Gastroesophageal sphincter (tissue), 4 donors: ENCODE measurements around the gene CTNNA3. TPM values are rescaled to one million over a fixed set of nuclear protein-coding genes. Genes with fewer than 3 reads are reported as not detected.

Source experiments
- ATAC-seq: fragments of 150-250 bp; one replicate; pipeline ENCODE4 v1.9.1; 2016; ENCODE audit warnings: mild to moderate bottlenecking, moderate library complexity
- H3K27ac ChIP-seq, 4 donors: fragments of 200-600 bp; sonication (generic) in 3 of 4; 1 replicate in 3 of 4; 2 replicates in 1 of 4; pipeline ENCODE4 v1.5.1; 2016 to 2019
- H3K27me3 ChIP-seq: fragments of 200-600 bp; sonication (generic); one replicate; pipeline ENCODE4 v1.5.1; 2019
- H3K36me3 ChIP-seq, 2 donors: fragments of 200-600 bp; sonication (generic); one replicate each; pipeline ENCODE4 v1.5.1; 2019; ENCODE audit warnings: control low read depth in 1 of 2
- H3K4me1 ChIP-seq, 3 donors: fragments of 200-600 bp; sonication (generic); 1 replicate in 2 of 3; 2 replicates in 1 of 3; pipeline ENCODE4 v1.5.1; 2016 to 2019; ENCODE audit warnings: control low read depth in 2 of 3
- H3K4me3 ChIP-seq, 2 donors: fragments of 200-600 bp; sonication (generic); one replicate each; pipeline ENCODE4 v1.5.1; 2019; ENCODE audit warnings: mild to moderate bottlenecking in 1 of 2, moderate library complexity in 1 of 2
- H3K9me3 ChIP-seq, 3 donors: fragments of 200-600 bp; sonication (generic); one replicate each; pipeline ENCODE4 v1.5.1; 2017 to 2019; ENCODE audit warnings: control low read depth in 2 of 3
- CTCF ChIP-seq, 4 experiments: fragments of 200-600 bp in 2 of 4; fragments of 450-650 bp in 2 of 4; sonication (generic) in 1 of 4; IDR thresholded peaks; one replicate each; pipeline ENCODE4 v1.5.1; 2017 to 2019; ENCODE audit warnings: antibody characterized with exemption in 4 of 4, mild to moderate bottlenecking in 2 of 4, moderate library complexity in 2 of 4
- EP300 ChIP-seq: sonication (generic); formaldehyde crosslinking; IDR thresholded peaks from one replicate; pipeline ENCODE4 v1.6.1; 2017; ENCODE audit warnings: antibody characterized with exemption, mild to moderate bottlenecking
- POLR2A ChIP-seq, 2 donors: fragments of 450-650 bp; IDR thresholded peaks; one replicate each; pipeline ENCODE4 v1.6.1; 2017; ENCODE audit warnings: antibody characterized with exemption in 2 of 2, mild to moderate bottlenecking in 2 of 2, moderate library complexity in 1 of 2
- POLR2AphosphoS5 ChIP-seq: sonication (generic); formaldehyde crosslinking; IDR thresholded peaks from one replicate; pipeline ENCODE4 v1.6.1; 2017; ENCODE audit warnings: antibody characterized with exemption
- WGBS, 2 donors: methylation state at CpG; one replicate each; pipeline ENCODE4 v1.1.5; 2018; ENCODE audit warnings: low coverage in 1 of 2; 5-methylcytosine and 5-hydroxymethylcytosine counted together
- total RNA-seq, 4 donors: library from RNA; depleted of rRNA; stranded (reverse); fragments of >200 nt; gene quantifications; one replicate each; pipeline ENCODE4 v1.1.0, GENCODE V29; 2016

The CTNNA3 gene
- total RNA-seq, 4 donors from 2014 or later, result 5.1 to 22.0 (median 13.8) TPM

DNA sequence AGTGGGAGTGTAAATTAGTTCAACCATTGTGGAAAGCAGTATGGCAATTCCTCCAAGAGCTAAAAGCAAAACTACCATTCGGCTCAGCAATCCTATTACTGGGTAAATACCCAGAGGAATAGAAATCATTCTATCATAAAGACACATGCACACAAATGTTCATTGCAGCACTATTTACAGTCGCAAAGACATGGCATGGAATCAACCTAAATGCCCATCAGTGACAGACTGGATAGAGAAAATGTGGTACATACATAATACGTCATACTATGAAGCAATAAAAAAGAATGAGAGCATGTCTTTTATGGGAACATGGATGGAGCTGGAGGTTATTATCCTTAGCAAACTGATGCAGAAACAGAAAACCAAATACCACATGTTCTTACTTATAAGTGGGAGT lies 1646.7 kb downstream of the CTNNA3 start:
- no peaks in the 10 kb centered on the region for H3K36me3 ChIP-seq
- no peak overlapping the region for H3K4me3 ChIP-seq
- H3K27me3 ChIP-seq, result no peaks in the 10 kb centered on the region
- no peak for ATAC-seq
- no peak overlapping the region for H3K27ac ChIP-seq
- 85 to 86% methylated on average over 1 to 3 of the region's 3 CpGs for WGBS, 2 donors
- H3K9me3 ChIP-seq, result peaks cover 0 to 30% (median 0%) of the 10 kb centered on the region in 3 donors
- TF ChIP-seq CTCF (IDR thresholded peaks at IDR 0.05), result no peak
- no peak for TF ChIP-seq POLR2AphosphoS5
- TF ChIP-seq EP300, result no peak
- TF ChIP-seq POLR2A (IDR thresholded peaks at IDR 0.05), result no peak
- no peaks in the 10 kb centered on the region for H3K4me1 ChIP-seq

GRCh38 chr10:66045859-66046258 lies 1650.1 kb downstream of the CTNNA3 start:
- no peak for ATAC-seq
- H3K4me3 ChIP-seq, result no peak overlapping the region
- H3K4me1 ChIP-seq, result no peaks in the 10 kb centered on the region
- TF ChIP-seq EP300, result no peak
- no peak for TF ChIP-seq POLR2AphosphoS5
- TF ChIP-seq POLR2A (IDR thresholded peaks at IDR 0.05), result no peak
- TF ChIP-seq CTCF (IDR thresholded peaks at IDR 0.05), result no peak
- no peak overlapping the region for H3K27ac ChIP-seq
- no peaks in the 10 kb centered on the region for H3K36me3 ChIP-seq
- peaks cover 0 to 29% (median 0%) of the 10 kb centered on the region in 3 donors for H3K9me3 ChIP-seq
- H3K27me3 ChIP-seq, result no peaks in the 10 kb centered on the region
- 67% methylated on average over 1 of the region's 1 CpG; no CpG with 5 or more reads in 1 of the 2 donors for WGBS, 2 donors

- peaks cover 0 to 9% (median 0%) of the 10 kb centered on the region in 3 donors for H3K9me3 ChIP-seq
- TF ChIP-seq CTCF (IDR thresholded peaks at IDR 0.05) (no peak), POLR2A (IDR thresholded peaks at IDR 0.05) (no peak), EP300 (no peak), POLR2AphosphoS5 (no peak)
- no peak overlapping the region for H3K4me3 ChIP-seq
- ATAC-seq, result no peak
- H3K4me1 ChIP-seq, result no peaks in the 10 kb centered on the region
- 63 to 68% methylated on average over 3 of the region's 3 CpGs for WGBS, 2 donors
- H3K27ac ChIP-seq, result no peak overlapping the region
- no peaks in the 10 kb centered on the region for H3K36me3 ChIP-seq
- no peaks in the 10 kb centered on the region for H3K27me3 ChIP-seq
Measured at GRCh38 chr10:66041771-66042170, 1654.2 kb downstream of the CTNNA3 start.

GRCh38 chr10:66038623-66039022 lies 1657.4 kb downstream of the CTNNA3 start:
- H3K27me3 ChIP-seq, result no peaks in the 10 kb centered on the region
- H3K9me3 ChIP-seq, result no peaks in the 10 kb centered on the region
- no peak overlapping the region for H3K4me3 ChIP-seq
- H3K36me3 ChIP-seq, result no peaks in the 10 kb centered on the region
- H3K4me1 ChIP-seq, result no peaks in the 10 kb centered on the region
- WGBS, 2 donors, result 57% methylated on average over 1 of the region's 1 CpG; no CpG with 5 or more reads in 1 of the 2 donors
- ATAC-seq, result no peak
- no peak overlapping the region for H3K27ac ChIP-seq
- TF ChIP-seq POLR2A (IDR thresholded peaks at IDR 0.05), result no peak
- TF ChIP-seq EP300, result no peak
- TF ChIP-seq CTCF (IDR thresholded peaks at IDR 0.05), result no peak
- TF ChIP-seq POLR2AphosphoS5, result no peak

DNA sequence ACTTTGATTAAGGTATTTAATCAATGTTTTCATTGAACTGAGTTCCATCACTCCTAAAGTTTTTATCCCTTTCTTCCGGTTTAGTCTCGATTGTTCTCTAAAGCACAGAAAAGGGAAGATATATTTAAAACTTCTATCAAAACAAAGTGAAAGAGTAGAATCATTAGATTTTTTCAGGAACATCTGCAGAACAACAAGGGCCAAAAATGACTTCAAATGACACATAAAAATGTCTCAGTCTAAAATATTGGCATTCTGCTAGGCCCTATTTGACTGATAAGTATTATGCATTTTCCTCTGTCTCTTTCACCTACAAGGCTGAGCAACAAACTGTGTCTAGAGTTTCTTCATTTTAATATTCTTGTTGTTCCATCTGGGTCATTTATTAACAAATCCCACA lies 1669.7 kb downstream of the CTNNA3 start:
- Histone ChIP-seq H3K4me1 (no peaks in the 10 kb centered on the region), H3K27me3 (no peaks in the 10 kb centered on the region), H3K27ac (no peak overlapping the region), H3K9me3 (no peaks in the 10 kb centered on the region), H3K36me3 (no peaks in the 10 kb centered on the region), H3K4me3 (no peak overlapping the region)
- no peak for TF ChIP-seq CTCF (IDR thresholded peaks at IDR 0.05)
- ATAC-seq, result no peak
- WGBS, 2 donors, result 57 to 95% methylated on average over 2 of the region's 2 CpGs
